HCT116 (cell line): ENCODE data around the gene KDM2B. TPM values are rescaled to one million over a fixed set of nuclear protein-coding genes. Genes with fewer than 3 reads are reported as not detected.

ENCODE experiments used
- ATAC-seq: fragments of 200-7000 bp; cut with Tn5 transposase; 2 replicates; pipeline ENCODE4 v1.9.1; 2020; ENCODE audit warnings: mild to moderate bottlenecking, moderate library complexity
- BruUV-seq: library from RNA; stranded (reverse); fragments of 400-500 nt; replicated peaks from 2 replicates; lab custom pipeline; 2021; lab: Mats Ljungman, UMichigan
- CTCF ChIA-PET: fragments of 300-600 bp; sonication (Branson Sonifier 250); formaldehyde crosslinking; loops from one replicate; lab custom pipeline; 2021; ENCODE audit warnings: antibody characterized with exemption; lab: Charles Lee
- POLR2A ChIA-PET: fragments of 300-600, 350-600 bp; sonication (Branson Sonifier 250); formaldehyde crosslinking; loops from one replicate; lab custom pipeline; 2021; ENCODE audit warnings: antibody characterized with exemption; lab: Charles Lee
- RAD21 ChIA-PET, 2 experiments: fragments of 300-600 bp; sonication (Branson Sonifier 250); formaldehyde crosslinking; loops; one replicate each; lab custom pipeline; 2023; ENCODE audit warnings: low total read pairs in 2 of 2; ENCODE audit not compliant: uncharacterized antibody in 2 of 2, unreplicated experiment in 2 of 2, low non-redundant PET in 1 of 2; lab: Charles Lee
- DNase-seq: peaks from one replicate; pipeline ENCODE4 v3.0.0-alpha.2; 2010; ENCODE audit warnings: low read depth, low spot score
- H2AFZ ChIP-seq: fragments of 200-600 bp; shearing (Covaris generic), sonication (generic); 2 replicates; pipeline ENCODE4 v1.6.1; 2017; ENCODE audit warnings: low read depth, mixed run types, mixed read lengths, antibody characterized with exemption, low read length; ENCODE audit not compliant: poor library complexity, severe bottlenecking
- H3K27ac ChIP-seq: 2 replicates; pipeline ENCODE4 v1.5.1; 2012; ENCODE audit warnings: low read depth, low read length
- H3K27me3 ChIP-seq: fragments of 200-600 bp; sonication (generic); 2 replicates; pipeline ENCODE4 v1.6.1; 2016; ENCODE audit warnings: mixed run types, low read length, mixed read lengths; ENCODE audit not compliant: insufficient read depth
- H3K36me3 ChIP-seq, 2 experiments: fragments of 200-500 bp in 1 of 2; fragments of 200-600 bp in 1 of 2; sonication (Bioruptor generic) in 1 of 2; sonication (generic) in 1 of 2; 2 replicates each; pipeline versions ENCODE4 v1.5.1 to v1.6.1; 2014 to 2016; ENCODE audit warnings: low read length in 2 of 2, inconsistent platforms in 1 of 2, mixed read lengths in 1 of 2, mixed run types in 1 of 2; ENCODE audit not compliant: insufficient read depth in 2 of 2, control insufficient read depth in 1 of 2
- H3K4me1 ChIP-seq, 2 experiments: fragments of 200-600 bp in 1 of 2; sonication (generic) in 1 of 2; 2 replicates each; pipeline versions ENCODE4 v1.5.1 to v1.6.1; 2012 to 2017; ENCODE audit warnings: low read length in 2 of 2, inconsistent platforms in 1 of 2, mild to moderate bottlenecking in 1 of 2, mixed read lengths in 1 of 2, mixed run types in 1 of 2, moderate library complexity in 1 of 2; ENCODE audit not compliant: insufficient read depth in 2 of 2, control insufficient read depth in 1 of 2
- H3K4me2 ChIP-seq: fragments of 200-600 bp; sonication (generic); 2 replicates; pipeline ENCODE4 v1.6.1; 2017; ENCODE audit warnings: mixed run types, low read length, mixed read lengths
- H3K4me3 ChIP-seq, 2 experiments: fragments of 200-600 bp in 1 of 2; sonication (generic) in 1 of 2; replicated peaks in 1 of 2; 2 replicates each; pipeline ENCODE4 v1.5.1; 2011 to 2016; ENCODE audit warnings: low read length in 2 of 2, control low read depth in 1 of 2, low read depth in 1 of 2, mild to moderate bottlenecking in 1 of 2, mixed read lengths in 1 of 2, mixed run types in 1 of 2
- H3K79me2 ChIP-seq: fragments of 200-600 bp; sonication (generic); 2 replicates; pipeline ENCODE4 v1.6.1; 2017; ENCODE audit warnings: mild to moderate bottlenecking, mixed run types, low read length, moderate library complexity, mixed read lengths; ENCODE audit not compliant: insufficient read depth
- H3K9ac ChIP-seq: fragments of 200-600 bp; sonication (generic); 2 replicates; pipeline ENCODE4 v1.6.1; 2016; ENCODE audit warnings: low read length, mixed read lengths
- H3K9me2 ChIP-seq: fragments of 200-600 bp; sonication (generic), shearing (Covaris generic); 2 replicates; pipeline ENCODE4 v1.6.1; 2017; ENCODE audit warnings: mixed run types, mild to moderate bottlenecking, moderate library complexity; ENCODE audit not compliant: insufficient read depth
- H3K9me3 ChIP-seq, 2 experiments: fragments of 200-500 bp in 1 of 2; fragments of 200-600 bp in 1 of 2; sonication (Bioruptor generic) in 1 of 2; sonication (generic) in 1 of 2; 2 replicates each; pipeline ENCODE4 v1.6.1; 2014 to 2017; ENCODE audit warnings: low read length in 2 of 2, mixed read lengths in 2 of 2, inconsistent platforms in 1 of 2, low read depth in 1 of 2, mild to moderate bottlenecking in 1 of 2, mixed run types in 1 of 2, moderate library complexity in 1 of 2; ENCODE audit not compliant: control insufficient read depth in 1 of 2, insufficient read depth in 1 of 2
- H4K20me1 ChIP-seq: fragments of 200-600 bp; sonication (generic), shearing (Covaris generic); 2 replicates; pipeline ENCODE4 v1.6.1; 2017; ENCODE audit warnings: mixed run types, mild to moderate bottlenecking, moderate library complexity; ENCODE audit not compliant: insufficient read depth
- EGR1 ChIP-seq: IDR thresholded peaks from 2 replicates; pipeline ENCODE4 v1.6.1; 2012; ENCODE audit warnings: low read depth
- EZH2phosphoT487 ChIP-seq: fragments of 200-600 bp; IDR thresholded peaks from 2 replicates; pipeline ENCODE4 v1.6.1; 2018; ENCODE audit warnings: antibody characterized with exemption, borderline replicate concordance
- JUND ChIP-seq: IDR thresholded peaks from 2 replicates; pipeline ENCODE4 v1.6.1; 2012
- POLR2AphosphoS5 ChIP-seq: IDR thresholded peaks from 2 replicates; pipeline ENCODE4 v1.6.1; 2011; ENCODE audit warnings: mild to moderate bottlenecking, low read depth, low read length, moderate library complexity
- SP1 ChIP-seq: IDR thresholded peaks from 2 replicates; pipeline ENCODE4 v1.6.1; 2012; ENCODE audit warnings: low read depth
- ZFX ChIP-seq: fragments of 450-650 bp; IDR thresholded peaks from 2 replicates; pipeline ENCODE4 v1.6.1; 2017
- intact Hi-C: fragments of 100-400 bp; cut with micrococcal nuclease; formaldehyde crosslinking; loops from 2 replicates; pipeline ENCODE4 v1.10.0; 2022
- total RNA-seq: library from RNA; stranded (reverse); gene quantifications from one replicate; pipeline ENCODE4 v1.2.1, GENCODE V29; 2021; ENCODE audit not compliant: unreplicated experiment
- TF ChIP-seq, protein P1 (sequence below): IDR thresholded peaks from 2 replicates; pipeline ENCODE4 v1.6.1; 2012
- TF ChIP-seq, protein P2 (sequence below): IDR thresholded peaks from 2 replicates; pipeline ENCODE4 v1.6.1; 2012

The KDM2B gene
- total RNA-seq, 1 experiment from 2014 or later = 36.7 TPM

DNA sequence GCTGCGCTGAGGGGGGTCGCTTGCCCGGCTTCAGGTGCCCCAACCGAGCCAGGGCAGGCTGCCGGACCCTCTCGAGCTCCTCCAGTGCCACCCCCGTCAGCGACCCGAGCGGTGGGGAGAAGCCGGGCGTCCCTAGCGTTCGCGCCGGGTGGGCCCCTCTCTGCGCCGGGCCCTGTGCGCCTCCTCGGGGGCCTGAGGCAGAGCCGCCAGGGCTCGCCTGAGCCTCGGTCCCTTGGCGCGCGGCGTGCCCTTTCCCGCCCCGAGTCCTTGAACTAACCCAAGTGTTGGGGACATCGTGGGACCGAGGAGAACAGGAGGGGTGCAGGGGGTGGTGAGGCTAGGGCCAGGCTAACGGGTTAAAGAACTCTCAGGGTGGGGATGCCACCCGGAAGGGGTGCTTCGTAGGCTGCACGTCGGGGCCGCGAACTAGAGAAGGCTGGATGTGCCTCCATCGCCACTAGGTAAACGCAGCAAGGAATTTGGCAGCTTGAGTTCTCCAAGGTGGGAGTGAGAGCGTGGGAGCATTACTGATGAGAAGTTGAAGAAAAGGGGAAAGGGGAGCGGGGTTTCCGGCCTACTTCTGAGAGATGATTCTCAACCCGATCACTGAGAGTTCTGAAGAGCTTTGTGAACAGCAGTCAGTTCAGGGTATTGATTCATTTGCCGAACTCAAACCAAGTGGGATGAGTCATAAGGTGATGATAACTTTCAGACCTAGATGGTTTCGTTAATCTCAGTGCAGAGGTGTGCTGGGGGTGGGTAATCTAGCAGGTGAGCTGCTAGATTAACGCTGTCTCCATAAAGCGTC is 180.3 kb downstream of the KDM2B start:
- intact Hi-C loops = no loop called here
- H3K27me3 ChIP-seq = no peaks in the 10 kb centered on the region
- H3K4me1 ChIP-seq = peaks cover 10 to 20% of the 10 kb centered on the region in 2 experiments
- DNase-seq (peak; percentile 22), ATAC-seq (peak; percentile 44)
- no peaks in the 10 kb centered on the region for H3K9me3 ChIP-seq
- no peaks in the 10 kb centered on the region for H3K9me2 ChIP-seq
- ChIA-PET POLR2A (interaction anchor here (1.0 to 1.7 kb wide), 5 partner anchors 13 to 49 kb away, joined by 3 to 4 read pairs (median 3); no protein-coding TSS in a partner anchor), RAD21 (interaction anchor here in 1 of 2 experiments (0.5 to 1.2 kb wide), 2 partner anchors 9 to 66 kb away, joined by 3 read pairs; no protein-coding TSS in a partner anchor), CTCF (interaction anchor here (0.5 kb wide), 1 partner anchor 730 kb away, joined by 3 read pairs; no protein-coding TSS in a partner anchor)
- peak overlapping the region; percentile 77 to 88 for H3K4me3 ChIP-seq
- H3K4me2 ChIP-seq = peak overlapping the region; percentile 88
- peak overlapping the region; percentile 87 for H3K9ac ChIP-seq
- peak overlapping the region; percentile 93 for H3K27ac ChIP-seq
- BruUV-seq = no TSS peak
- no peaks in the 10 kb centered on the region for H4K20me1 ChIP-seq
- H3K79me2 ChIP-seq = peaks cover 57% of the 10 kb centered on the region
- TF ChIP-seq, protein P1, sequence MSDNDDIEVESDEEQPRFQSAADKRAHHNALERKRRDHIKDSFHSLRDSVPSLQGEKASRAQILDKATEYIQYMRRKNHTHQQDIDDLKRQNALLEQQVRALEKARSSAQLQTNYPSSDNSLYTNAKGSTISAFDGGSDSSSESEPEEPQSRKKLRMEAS = peak; percentile 44; the same call in 1 of the 2 replicates
- TF ChIP-seq, protein P2, sequence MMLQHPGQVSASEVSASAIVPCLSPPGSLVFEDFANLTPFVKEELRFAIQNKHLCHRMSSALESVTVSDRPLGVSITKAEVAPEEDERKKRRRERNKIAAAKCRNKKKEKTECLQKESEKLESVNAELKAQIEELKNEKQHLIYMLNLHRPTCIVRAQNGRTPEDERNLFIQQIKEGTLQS = no peak
- TF ChIP-seq JUND (no peak; the same call in 1 of the 2 replicates), EZH2phosphoT487 (no peak), EGR1 (no peak), ZFX (peak; percentile 73), POLR2AphosphoS5 (peak; percentile 42; the same call in 1 of the 2 replicates), SP1 (no peak)
- no peak overlapping the region for H2AFZ ChIP-seq
- H3K36me3 ChIP-seq = peaks cover 8 to 9% of the 10 kb centered on the region in 2 experiments; a peak in 2 of 4 replicates
